Lung (tissue), 12 donors: ENCODE data around the gene TEX2. TPM values are rescaled to one million over a fixed set of nuclear protein-coding genes. Genes with fewer than 3 reads are reported as not detected.

ENCODE experiments used
- ATAC-seq: fragments of 200-7000 bp; cut with Tn5 transposase; one replicate; pipeline ENCODE4 v1.9.1; 2020; ENCODE audit warnings: moderate number of reproducible peaks; ENCODE audit not compliant: insufficient read depth, low FRiP score
- DNase-seq, 3 donors: peaks; one replicate each; pipeline ENCODE4 v3.0.0-alpha.2; 2013 to 2017
- H3K27ac ChIP-seq, 2 donors: one replicate each; pipeline ENCODE4 v1.5.1; 2013; ENCODE audit warnings: mild to moderate bottlenecking in 2 of 2, moderate library complexity in 2 of 2, control low read depth in 1 of 2, inconsistent platforms in 1 of 2, low read depth in 1 of 2, low read length in 1 of 2
- H3K27me3 ChIP-seq, 3 donors: one replicate each; pipeline ENCODE4 v1.5.1; 2013; ENCODE audit warnings: low read length in 2 of 3; ENCODE audit not compliant: control insufficient read depth in 3 of 3, insufficient read depth in 3 of 3
- H3K36me3 ChIP-seq, 4 donors: one replicate each; pipeline ENCODE4 v1.5.1; 2013; ENCODE audit warnings: low read length in 4 of 4, mild to moderate bottlenecking in 1 of 4, moderate library complexity in 1 of 4; ENCODE audit not compliant: control insufficient read depth in 4 of 4, insufficient read depth in 4 of 4
- H3K4me1 ChIP-seq, 5 donors: one replicate each; pipeline ENCODE4 v1.5.1; 2013; ENCODE audit warnings: low read length in 5 of 5, mild to moderate bottlenecking in 2 of 5, moderate library complexity in 1 of 5; ENCODE audit not compliant: control insufficient read depth in 5 of 5, insufficient read depth in 5 of 5
- H3K4me3 ChIP-seq: one replicate; pipeline ENCODE4 v1.5.1; 2013; ENCODE audit warnings: mild to moderate bottlenecking, control low read depth, moderate library complexity
- H3K9ac ChIP-seq, 2 donors: one replicate each; pipeline ENCODE4 v1.5.1; 2013; ENCODE audit warnings: low read length in 2 of 2, control low read depth in 1 of 2; ENCODE audit not compliant: insufficient read depth in 1 of 2
- H3K9me3 ChIP-seq, 4 donors: one replicate each; pipeline ENCODE4 v1.5.1; 2013; ENCODE audit warnings: low read length in 3 of 4, mild to moderate bottlenecking in 1 of 4, moderate library complexity in 1 of 4; ENCODE audit not compliant: control insufficient read depth in 4 of 4, insufficient read depth in 3 of 4
- WGBS, 2 donors: extraction: QIAGEN DNeasy Blood & Tissue Kit; methylation state at CpG; one replicate each; pipeline ENCODE4 v1.1.7; 2013; 5-methylcytosine and 5-hydroxymethylcytosine counted together
- polyA plus RNA-seq, 2 donors: library from polyadenylated mRNA; stranded (reverse); fragments of 200-250 nt; gene quantifications; one replicate each; pipeline ENCODE4 v1.2.1, GENCODE V29; 2013
- total RNA-seq, 2 donors: library from RNA; depleted of rRNA in 1 of 2; stranded (reverse); fragments of >200 nt in 1 of 2; gene quantifications; one replicate each; pipeline ENCODE4 v1.2.1, GENCODE V29; 2014 to 2021
- TF ChIP-seq, protein P1 (sequence below): IDR thresholded peaks from 2 replicates; pipeline ENCODE4 v1.5.1; 2012; ENCODE audit warnings: mild to moderate bottlenecking; ENCODE audit errors: control extremely low read depth, extremely low read depth
- donor health status: control.
- donor health status: control.
- donor health status: Bipolar disorder and iron deficiency.
- donor health status: healthy.
- donor health status: DM: yes; HTN: yes; CAD: no.

Gene TEX2
- total and polyA plus RNA-seq, 4 donors: 10.0 to 42.8 (median 28.8) TPM

DNA sequence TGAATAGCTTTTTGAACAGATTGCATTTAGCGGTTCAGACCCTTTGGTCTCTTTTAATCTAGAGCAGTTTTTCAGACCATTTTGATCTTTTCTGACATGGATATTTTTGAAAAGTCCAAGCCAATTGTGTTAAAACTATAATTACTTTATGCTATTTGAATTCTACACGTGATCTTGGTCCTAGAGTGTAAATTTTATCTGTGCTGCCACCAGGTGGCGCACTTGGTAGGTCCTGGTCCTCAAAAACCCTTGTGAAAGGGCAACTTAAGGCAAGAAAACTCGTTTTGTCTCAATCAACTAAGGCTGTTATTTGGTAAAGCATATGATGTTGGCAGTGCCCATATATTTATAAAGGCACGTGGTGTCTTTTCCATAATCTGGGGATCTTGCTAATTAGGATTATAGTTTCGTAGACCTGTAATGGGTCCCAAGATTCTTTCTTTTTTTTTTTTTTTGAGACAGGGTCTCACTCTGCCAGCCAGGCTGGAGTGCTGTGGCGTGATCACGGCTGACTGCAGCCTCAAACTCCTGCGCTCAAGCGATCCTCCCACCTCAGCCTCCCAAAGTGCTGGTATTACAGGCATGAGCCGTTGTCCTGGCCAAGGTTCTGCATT, 43.9 kb upstream of the TEX2 start:
- ATAC-seq: no peak
- TF ChIP-seq, protein P1, sequence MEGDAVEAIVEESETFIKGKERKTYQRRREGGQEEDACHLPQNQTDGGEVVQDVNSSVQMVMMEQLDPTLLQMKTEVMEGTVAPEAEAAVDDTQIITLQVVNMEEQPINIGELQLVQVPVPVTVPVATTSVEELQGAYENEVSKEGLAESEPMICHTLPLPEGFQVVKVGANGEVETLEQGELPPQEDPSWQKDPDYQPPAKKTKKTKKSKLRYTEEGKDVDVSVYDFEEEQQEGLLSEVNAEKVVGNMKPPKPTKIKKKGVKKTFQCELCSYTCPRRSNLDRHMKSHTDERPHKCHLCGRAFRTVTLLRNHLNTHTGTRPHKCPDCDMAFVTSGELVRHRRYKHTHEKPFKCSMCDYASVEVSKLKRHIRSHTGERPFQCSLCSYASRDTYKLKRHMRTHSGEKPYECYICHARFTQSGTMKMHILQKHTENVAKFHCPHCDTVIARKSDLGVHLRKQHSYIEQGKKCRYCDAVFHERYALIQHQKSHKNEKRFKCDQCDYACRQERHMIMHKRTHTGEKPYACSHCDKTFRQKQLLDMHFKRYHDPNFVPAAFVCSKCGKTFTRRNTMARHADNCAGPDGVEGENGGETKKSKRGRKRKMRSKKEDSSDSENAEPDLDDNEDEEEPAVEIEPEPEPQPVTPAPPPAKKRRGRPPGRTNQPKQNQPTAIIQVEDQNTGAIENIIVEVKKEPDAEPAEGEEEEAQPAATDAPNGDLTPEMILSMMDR: peak; percentile 86

DNA sequence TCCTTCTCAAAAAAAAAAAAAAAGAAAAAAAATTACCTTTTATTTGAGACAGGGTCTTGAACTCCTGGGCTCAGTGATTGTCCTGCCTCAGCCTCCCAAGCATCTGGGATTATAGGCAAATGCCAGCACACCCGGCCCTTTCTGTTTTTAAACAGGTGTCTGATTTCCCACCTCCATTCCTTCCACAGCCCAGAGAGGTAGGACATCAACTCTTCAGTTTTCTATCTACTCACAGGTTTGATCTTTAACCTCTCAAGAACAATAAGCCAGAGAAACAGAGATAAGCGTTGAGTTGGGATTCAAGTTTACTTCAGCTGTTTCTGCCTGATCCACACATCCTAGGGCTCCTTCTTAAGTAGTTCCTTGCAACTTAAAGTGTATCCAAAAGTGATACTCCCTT, 41.5 kb upstream of the TEX2 start:
- Histone ChIP-seq H3K4me1 (peaks cover 0 to 13% (median 0%) of the 10 kb centered on the region in 5 donors), H3K27ac (no peak overlapping the region), H3K9me3 (no peaks in the 10 kb centered on the region), H3K4me3 (no peak overlapping the region), H3K27me3 (no peaks in the 10 kb centered on the region), H3K36me3 (no peaks in the 10 kb centered on the region), H3K9ac (no peak overlapping the region)
- TF ChIP-seq, protein P1: no peak
- WGBS, 2 donors: 75 to 91% methylated on average over 2 of the region's 2 CpGs
- DNase-seq: no peak
- ATAC-seq: no peak

More for the DNA sequence above, 43.9 kb upstream of the TEX2 start:
- no peaks in the 10 kb centered on the region for H3K36me3 ChIP-seq
- H3K4me1 ChIP-seq: peaks cover 0 to 6% (median under 1%) of the 10 kb centered on the region in 5 donors
- H3K4me3 ChIP-seq: no peak overlapping the region
- no peak overlapping the region for H3K9ac ChIP-seq
- H3K27ac ChIP-seq: no peak overlapping the region
- DNase-seq: peak; percentile 63 to 78 (median 74)
- no peaks in the 10 kb centered on the region for H3K9me3 ChIP-seq
- 42 to 54% methylated on average over 11 of the region's 11 CpGs for WGBS, 2 donors
- no peaks in the 10 kb centered on the region for H3K27me3 ChIP-seq

DNA sequence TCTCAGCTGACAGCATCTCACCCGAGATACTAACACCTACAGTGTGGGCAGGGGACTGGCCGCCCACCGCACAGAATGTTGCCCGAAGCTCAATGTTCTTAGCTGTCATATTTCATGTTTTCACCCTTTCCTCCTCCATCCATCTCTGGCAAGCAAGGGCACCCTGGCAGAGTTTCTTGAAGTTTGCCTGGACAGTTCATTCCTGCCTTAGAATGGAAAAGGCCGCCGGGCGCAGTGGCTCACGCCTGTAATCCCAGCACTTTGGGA, 37.6 kb upstream of the TEX2 start:
- no peak overlapping the region for H3K4me3 ChIP-seq
- TF ChIP-seq, protein P1: no peak
- peaks cover 0 to 13% (median 0%) of the 10 kb centered on the region in 5 donors for H3K4me1 ChIP-seq
- H3K9ac ChIP-seq: no peak overlapping the region
- H3K36me3 ChIP-seq: no peaks in the 10 kb centered on the region
- ATAC-seq (no peak), DNase-seq (no peak)
- H3K27ac ChIP-seq: no peak overlapping the region
- H3K27me3 ChIP-seq: no peaks in the 10 kb centered on the region
- 87 to 89% methylated on average over 8 of the region's 8 CpGs for WGBS, 2 donors
- no peaks in the 10 kb centered on the region for H3K9me3 ChIP-seq
